Adipocyte (in vitro differentiated cells): Measurements from ENCODE around the gene CRYBB1.
A peak's percentile ranks its signal among the peaks of the same experiment; 100 is the strongest.

Experiments used
- DNase-seq: peaks from one replicate; pipeline ENCODE4 v3.0.0-alpha.2; 2015; ENCODE audit warnings: low read depth
- H3K27me3 ChIP-seq: replicated peaks from 2 replicates; pipeline ENCODE4 v1.7.0; 2013; ENCODE audit warnings: mild to moderate bottlenecking, low read length, moderate library complexity; ENCODE audit not compliant: control insufficient read depth, insufficient read depth
- H3K36me3 ChIP-seq: 2 replicates; pipeline ENCODE4 v1.7.0; 2013; ENCODE audit warnings: low read length, mild to moderate bottlenecking, moderate library complexity; ENCODE audit not compliant: control insufficient read depth, insufficient read depth, severe bottlenecking
- H3K4me1 ChIP-seq: 2 replicates; pipeline ENCODE4 v1.7.0; 2013; ENCODE audit warnings: mild to moderate bottlenecking, low read length, moderate library complexity; ENCODE audit not compliant: control insufficient read depth, insufficient read depth
- H3K4me3 ChIP-seq: 2 replicates; pipeline ENCODE4 v1.7.0; 2013; ENCODE audit warnings: mild to moderate bottlenecking, low read length, moderate library complexity
- H3K9ac ChIP-seq: 2 replicates; pipeline ENCODE4 v1.7.0; 2013; ENCODE audit warnings: mild to moderate bottlenecking, low read length, moderate library complexity
- H3K9me3 ChIP-seq: 2 replicates; pipeline ENCODE4 v1.7.0; 2013; ENCODE audit warnings: mild to moderate bottlenecking, low read length, moderate library complexity; ENCODE audit not compliant: control insufficient read depth

The CRYBB1 gene

DNA sequence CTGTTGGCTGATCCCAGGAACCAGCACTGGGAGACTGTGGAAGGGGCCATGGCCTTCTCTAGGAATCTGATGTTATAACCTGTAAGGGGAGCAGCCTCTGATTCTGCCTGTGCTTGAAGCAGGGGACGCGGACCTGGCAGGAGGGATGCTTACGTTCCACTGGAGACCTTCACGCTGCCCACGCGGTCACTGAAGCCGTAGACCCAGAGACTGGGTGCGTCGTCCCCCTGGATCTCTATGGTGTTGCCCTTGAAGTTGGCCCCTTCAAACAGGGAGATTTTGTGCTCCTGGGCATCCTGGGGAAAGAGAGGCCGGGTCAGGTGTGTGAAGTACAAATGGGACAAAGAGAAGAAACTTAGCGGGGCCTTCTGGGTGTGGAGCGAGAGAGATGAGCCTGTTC lies 16.1 kb downstream of the CRYBB1 start:
- Histone ChIP-seq H3K36me3 (no peaks in the 10 kb centered on the region), H3K9ac (no peak overlapping the region), H3K4me1 (no peaks in the 10 kb centered on the region), H3K27me3 (peaks cover 32% of the 10 kb centered on the region), H3K9me3 (no peaks in the 10 kb centered on the region), H3K4me3 (no peak overlapping the region)
- DNase-seq = no peak

GRCh38 chr22:26599505-26599904 lies 18.3 kb downstream of the CRYBB1 start:
- peaks cover 35% of the 10 kb centered on the region for H3K27me3 ChIP-seq
- no peak for DNase-seq

GRCh38 chr22:26597480-26597879 lies 20.3 kb downstream of the CRYBB1 start:
- Histone ChIP-seq H3K4me1 (no peaks in the 10 kb centered on the region), H3K27me3 (peaks cover 41% of the 10 kb centered on the region), H3K9ac (no peak overlapping the region), H3K9me3 (no peaks in the 10 kb centered on the region), H3K4me3 (no peak overlapping the region), H3K36me3 (no peaks in the 10 kb centered on the region)
- no peak for DNase-seq

More at GRCh38 chr22:26599505-26599904, 18.3 kb downstream of the CRYBB1 start:
- Histone ChIP-seq H3K9me3 (no peaks in the 10 kb centered on the region), H3K36me3 (no peaks in the 10 kb centered on the region), H3K4me1 (no peaks in the 10 kb centered on the region), H3K9ac (no peak overlapping the region), H3K4me3 (no peak overlapping the region)

DNA sequence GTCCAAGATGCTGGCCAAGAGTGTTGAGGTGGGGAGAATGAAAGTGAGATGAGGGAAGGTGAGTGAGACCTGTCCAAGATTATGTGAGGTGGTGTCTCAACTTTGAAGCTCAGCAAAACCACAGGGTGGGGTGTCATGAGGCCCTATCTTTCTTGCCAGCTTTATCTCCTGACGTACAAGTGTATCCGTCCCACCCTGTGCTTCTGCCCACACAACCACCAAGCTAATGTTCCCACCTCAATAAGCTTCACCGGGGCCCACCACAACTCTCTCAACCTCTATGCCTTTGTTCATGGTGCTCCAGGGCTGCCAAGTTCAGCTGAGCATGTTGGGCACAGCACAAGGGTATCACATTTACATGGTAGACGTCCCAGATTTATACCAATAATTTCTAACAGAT lies 20.8 kb downstream of the CRYBB1 start:
- H3K9me3 ChIP-seq = no peaks in the 10 kb centered on the region
- no peak for DNase-seq
- H3K9ac ChIP-seq = no peak overlapping the region
- H3K4me1 ChIP-seq = no peaks in the 10 kb centered on the region
- H3K36me3 ChIP-seq = no peaks in the 10 kb centered on the region
- peaks cover 43% of the 10 kb centered on the region for H3K27me3 ChIP-seq
- H3K4me3 ChIP-seq = no peak overlapping the region

DNA sequence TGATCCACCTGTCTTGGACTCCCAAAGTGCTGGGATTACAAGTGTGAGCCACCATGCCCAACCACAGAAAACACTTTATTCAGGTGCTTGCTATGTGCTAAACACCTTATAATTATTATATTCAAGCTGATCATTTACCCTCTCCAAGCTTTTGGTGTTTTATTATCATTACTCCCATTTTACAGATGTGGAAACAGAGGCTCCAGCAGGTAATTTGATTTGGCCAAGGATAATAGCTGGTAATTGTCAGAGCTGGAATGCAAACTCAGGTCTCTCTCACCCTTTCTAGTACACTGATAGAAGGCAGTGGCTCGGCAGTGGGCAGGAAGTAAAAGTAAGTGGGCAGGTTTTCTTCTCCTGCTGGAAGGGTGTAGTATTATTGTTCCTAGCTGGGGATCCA lies 24.1 kb downstream of the CRYBB1 start:
- no peak overlapping the region for H3K9ac ChIP-seq
- H3K9me3 ChIP-seq = no peaks in the 10 kb centered on the region
- H3K27me3 ChIP-seq = peaks cover 24% of the 10 kb centered on the region
- H3K4me3 ChIP-seq = no peak overlapping the region
- peaks cover 4% of the 10 kb centered on the region for H3K4me1 ChIP-seq
- no peaks in the 10 kb centered on the region for H3K36me3 ChIP-seq
- DNase-seq = no peak

DNA sequence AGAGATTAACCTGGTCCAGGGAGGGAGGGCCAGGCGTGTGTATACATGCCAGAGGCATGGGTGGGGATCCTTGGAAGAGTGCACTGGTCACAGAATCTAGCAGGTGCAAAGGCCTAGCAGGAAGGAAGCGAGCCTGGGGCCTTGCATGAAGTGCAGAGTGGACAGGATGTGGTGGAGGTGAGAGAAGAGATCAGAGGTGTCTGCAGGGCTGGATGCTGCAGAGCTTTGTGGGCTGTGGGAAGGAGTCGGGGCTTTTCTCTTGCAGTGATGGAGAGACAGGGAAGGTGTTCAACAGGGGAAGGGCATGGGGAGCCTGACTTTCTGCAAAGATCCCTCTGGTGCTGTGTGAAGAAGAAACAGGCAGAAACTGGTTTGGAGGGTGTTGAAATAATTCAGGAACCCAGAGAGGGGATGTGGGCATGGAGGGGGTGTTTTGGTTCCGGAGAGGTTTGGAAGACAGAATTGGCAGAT lies 25.4 kb downstream of the CRYBB1 start:
- no peak overlapping the region for H3K4me3 ChIP-seq
- H3K36me3 ChIP-seq = no peaks in the 10 kb centered on the region
- H3K4me1 ChIP-seq = peaks cover 6% of the 10 kb centered on the region
- peaks cover 22% of the 10 kb centered on the region for H3K27me3 ChIP-seq
- H3K9ac ChIP-seq = no peak overlapping the region
- peaks cover 4% of the 10 kb centered on the region for H3K9me3 ChIP-seq
- DNase-seq = no peak

GRCh38 chr22:26589845-26590736 lies 27.7 kb downstream of the CRYBB1 start, which contains the start of gene TPST2:
TSS of gene TPST2 (minus strand) at chr22:26590132. CDS start at chr22:26541630, 48,502 bp downstream.
- Histone ChIP-seq H3K9ac (peak within 1 kb of the TSS; percentile 86), H3K4me3 (peak within 1 kb of the TSS; percentile 91), H3K9me3 (peaks cover 4% of the 10 kb centered on the region), H3K27me3 (peaks cover 12% of the 10 kb centered on the region), H3K36me3 (peaks cover 2% of the 10 kb centered on the region), H3K4me1 (peaks cover 11% of the 10 kb centered on the region)
- DNase-seq = peak; percentile 94

- peak overlapping the region; percentile 83 for H3K9ac ChIP-seq
- H3K9me3 ChIP-seq = peaks cover 4% of the 10 kb centered on the region
- H3K4me1 ChIP-seq = peaks cover 17% of the 10 kb centered on the region
- peaks cover 2% of the 10 kb centered on the region for H3K36me3 ChIP-seq
- H3K4me3 ChIP-seq = peak overlapping the region; percentile 91
- DNase-seq = peak; percentile 37
- H3K27me3 ChIP-seq = peaks cover 12% of the 10 kb centered on the region
Measured at GRCh38 chr22:26589367-26589844, 28.4 kb downstream of the CRYBB1 start.

DNA sequence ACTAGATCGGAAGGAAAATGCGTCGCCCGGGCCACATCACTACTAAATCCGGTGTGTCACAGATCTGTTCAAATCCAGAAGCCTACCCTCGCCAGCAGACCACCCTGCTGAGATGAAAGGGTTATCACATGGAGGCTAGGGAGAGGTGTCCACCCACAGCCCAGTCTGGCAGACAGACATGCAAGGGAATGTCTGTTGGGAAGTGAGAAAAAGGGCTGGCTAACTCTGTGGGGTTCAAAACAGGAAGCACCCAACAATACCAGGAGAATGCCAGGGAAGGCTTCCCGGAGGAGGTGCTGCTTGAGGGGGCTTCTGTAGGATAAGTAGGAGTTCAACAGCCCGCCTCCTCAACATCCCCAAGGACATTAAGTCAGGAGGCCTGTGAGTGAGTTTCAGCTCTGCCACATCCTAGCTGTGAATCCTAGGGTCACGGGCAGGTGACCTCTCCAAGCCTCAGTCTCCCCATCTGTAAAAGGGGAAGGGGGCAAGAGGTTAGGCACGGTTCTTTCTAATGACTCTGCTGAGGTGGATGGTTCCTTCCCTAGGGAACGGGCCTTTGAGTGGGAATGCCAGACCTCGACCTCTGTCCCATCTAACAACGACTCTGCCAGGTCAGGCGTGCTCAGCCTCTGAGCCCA lies 29.0 kb downstream of the CRYBB1 start:
- H3K27me3 ChIP-seq = peaks cover 7% of the 10 kb centered on the region
- peaks cover 2% of the 10 kb centered on the region for H3K36me3 ChIP-seq
- peak overlapping the region; percentile 83 for H3K9ac ChIP-seq
- H3K9me3 ChIP-seq = peaks cover 4% of the 10 kb centered on the region
- peaks cover 17% of the 10 kb centered on the region for H3K4me1 ChIP-seq
- H3K4me3 ChIP-seq = peak overlapping the region; percentile 91
- no peak for DNase-seq

- DNase-seq = peak; percentile 15
- H3K9ac ChIP-seq = no peak overlapping the region
- peaks cover 4% of the 10 kb centered on the region for H3K9me3 ChIP-seq
- no peak overlapping the region for H3K4me3 ChIP-seq
- H3K36me3 ChIP-seq = peaks cover 2% of the 10 kb centered on the region
- H3K4me1 ChIP-seq = peaks cover 17% of the 10 kb centered on the region
- H3K27me3 ChIP-seq = peaks cover 6% of the 10 kb centered on the region
Measured at GRCh38 chr22:26587991-26588613, 29.7 kb downstream of the CRYBB1 start.
